Middle frontal gyrus (tissue), 1 donor: ENCODE data around the gene SRSF4.
"Not testable (repeated sequence)": the region's sequence is repeated elsewhere in the genome, so short reads cannot be mapped to it uniquely, and the experiment has no call there.

Source experiments
- DNase-seq: peaks from one replicate; pipeline ENCODE4 v3.0.0-alpha.2; 2015; ENCODE audit warnings: low spot score; ENCODE audit errors: extremely low spot score

Gene SRSF4

DNA sequence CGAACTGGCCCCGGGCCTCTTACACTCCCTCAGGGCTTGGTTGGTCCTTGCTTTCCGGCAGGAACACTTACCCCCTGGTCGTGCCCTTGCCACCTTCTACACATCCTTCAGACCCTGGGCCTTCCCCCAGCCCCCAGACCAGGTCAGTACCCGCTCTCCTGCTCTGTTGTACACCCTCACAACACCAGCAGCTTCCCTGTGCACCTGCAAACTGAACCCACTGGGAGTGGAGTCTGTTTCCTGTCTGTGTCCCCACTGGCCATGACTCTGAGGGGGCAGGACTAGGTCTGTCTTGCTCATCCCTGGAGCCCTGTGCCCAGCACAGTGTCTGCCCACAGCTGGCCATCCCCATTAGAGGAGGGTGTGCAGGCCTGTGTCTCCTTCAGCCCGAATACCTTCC is 55.9 kb downstream of the SRSF4 start:
- DNase-seq = no peak

GRCh38 chr1:29125237-29125641 is 56.5 kb downstream of the SRSF4 start:
- DNase-seq = no peak

DNA sequence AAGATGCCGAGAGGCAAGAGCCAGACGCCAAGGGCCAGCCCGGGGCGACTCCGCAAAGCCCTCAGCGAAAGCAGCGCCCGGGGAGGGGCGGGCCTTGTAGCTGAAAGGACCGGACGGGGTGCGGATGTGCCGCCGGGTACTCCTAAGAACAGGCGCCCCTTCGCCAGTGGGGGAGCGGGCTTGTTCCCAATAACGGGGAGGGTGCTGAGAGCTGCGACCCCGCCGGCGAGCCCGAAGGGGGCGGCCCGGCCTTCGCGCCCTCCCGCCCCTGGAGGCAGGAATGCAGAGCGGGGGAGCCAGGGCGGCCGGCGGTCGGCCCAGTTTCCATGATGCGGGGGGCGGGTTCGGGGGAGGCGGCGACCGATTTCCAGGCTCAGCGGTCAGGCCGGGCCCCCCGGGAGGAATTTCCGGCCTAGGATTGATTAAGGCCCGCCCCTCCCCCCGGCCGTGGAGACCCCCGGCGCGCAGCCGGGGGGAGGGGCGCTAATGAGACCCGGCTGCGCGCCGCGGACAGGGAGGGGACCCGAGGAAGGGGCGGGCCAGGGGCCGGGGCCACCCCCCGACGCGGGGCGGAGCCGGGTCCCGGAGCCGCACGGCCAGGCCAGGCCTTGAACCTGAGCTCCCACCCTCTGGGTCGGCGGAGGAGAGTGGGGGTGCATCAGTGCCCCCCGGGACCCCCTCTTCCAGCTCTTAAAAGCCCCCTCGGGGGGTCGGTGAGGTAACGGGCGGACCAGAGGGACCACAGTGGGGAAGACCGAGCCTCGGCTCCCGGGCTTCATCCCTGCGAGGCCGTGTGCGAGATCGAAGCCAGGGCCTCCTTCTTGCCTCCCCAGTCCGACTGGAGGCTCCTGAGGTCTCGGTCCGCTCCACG is 57.1 kb downstream of the SRSF4 start:
- no peak for DNase-seq

GRCh38 chr1:29123887-29124365 is 57.8 kb downstream of the SRSF4 start, which contains the start of gene TMEM200B:
TMEM200B (minus strand) TSS chr1:29123903; CDS start chr1:29121828, 2,075 bp downstream.
- DNase-seq = no peak

DNA sequence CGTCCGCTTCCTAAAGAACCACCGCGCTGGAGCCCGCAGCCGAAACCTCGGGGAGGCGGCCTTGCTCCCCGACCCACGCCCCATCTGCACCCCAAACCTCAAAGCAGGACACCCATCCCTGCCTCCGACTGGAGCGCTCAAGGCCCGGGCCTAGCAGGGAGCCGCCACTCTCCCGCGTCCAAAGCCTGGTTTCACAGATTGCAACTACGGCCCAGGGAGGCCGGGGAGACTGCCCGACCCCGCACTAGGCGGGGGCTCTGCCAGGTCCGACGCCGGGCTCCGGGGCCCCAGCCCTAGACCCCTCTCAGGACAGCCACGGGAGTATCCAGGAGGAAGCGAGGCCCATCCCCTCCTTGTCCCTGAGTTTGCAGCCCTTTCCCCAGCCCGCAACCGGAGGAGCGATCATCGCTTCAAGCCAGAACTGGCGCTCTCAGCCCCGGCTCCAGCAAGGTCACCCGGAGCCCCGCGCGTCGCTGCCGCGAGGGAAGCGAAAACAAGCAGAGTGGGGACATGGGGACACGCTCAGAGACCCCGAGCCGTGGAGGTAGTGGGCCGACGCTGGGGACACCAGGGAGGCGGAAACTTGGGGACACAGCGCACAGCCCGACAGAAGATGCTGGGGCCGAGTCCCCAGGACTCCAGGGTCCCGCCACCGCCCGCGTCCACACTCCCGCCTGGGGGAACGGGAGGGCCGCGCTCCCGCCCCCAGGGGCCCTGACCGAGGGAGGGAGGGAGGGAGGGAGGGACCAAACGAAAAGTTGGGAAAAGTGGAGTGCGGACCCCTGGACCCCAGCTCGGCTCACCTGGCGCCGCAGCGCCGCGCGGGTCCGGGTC is 58.4 kb downstream of the SRSF4 start:
- no peak for DNase-seq

DNA sequence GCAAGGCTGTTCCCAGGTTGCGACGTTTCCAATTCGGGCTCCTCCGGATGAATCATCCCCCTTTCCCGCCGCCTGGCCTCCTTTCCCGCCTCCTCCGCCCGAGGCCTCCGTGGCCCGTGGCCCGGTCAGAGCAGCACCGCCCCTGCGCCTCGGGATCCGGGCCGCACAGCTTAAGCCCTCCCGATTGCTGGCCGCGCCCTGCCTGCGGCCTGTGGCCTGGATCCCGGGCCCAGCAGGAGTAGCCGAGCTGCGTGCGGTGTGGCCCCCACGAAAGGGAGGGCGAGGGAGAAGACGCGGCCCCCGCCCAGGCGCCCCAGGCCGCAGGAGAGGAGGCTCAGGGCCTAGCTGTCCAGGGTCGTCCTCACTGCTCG is 59.0 kb downstream of the SRSF4 start:
- no peak for DNase-seq

DNA sequence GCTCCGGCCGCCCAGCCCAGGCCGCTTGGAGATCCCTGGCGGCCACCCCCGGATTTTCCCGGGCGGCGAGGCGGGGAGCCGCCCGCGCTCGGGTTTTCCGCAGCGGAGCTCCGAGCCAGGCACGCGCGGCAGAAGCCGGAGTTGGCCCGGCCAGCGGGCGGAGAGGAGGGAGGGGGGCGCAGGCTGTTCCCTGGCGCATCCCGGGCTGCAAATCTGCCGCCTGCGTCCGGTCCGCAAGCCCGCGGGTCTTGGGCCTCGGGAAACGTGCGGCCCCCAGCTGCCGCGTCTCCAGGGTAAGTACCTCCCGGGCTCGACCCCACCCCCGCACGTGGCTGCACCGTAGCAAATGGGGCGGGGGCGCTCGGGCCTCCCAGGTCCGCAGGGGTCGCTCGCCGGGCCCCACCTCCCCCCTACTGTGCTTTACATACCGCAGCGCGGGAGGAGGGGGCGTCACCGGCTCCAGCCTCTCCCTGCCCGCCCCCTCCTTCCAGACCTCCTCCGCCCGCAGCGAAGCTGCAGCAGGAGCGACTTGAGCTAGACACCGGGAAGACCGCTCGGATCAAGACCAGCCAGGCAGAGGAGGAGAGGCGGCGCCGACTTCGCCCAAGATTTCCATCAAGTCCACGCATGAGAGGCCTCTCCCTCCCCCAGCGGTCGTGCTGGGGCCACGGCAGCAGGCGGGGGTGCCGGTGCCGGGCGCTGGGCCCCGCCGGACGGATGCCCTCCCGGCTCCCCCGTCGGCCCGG is 59.6 kb downstream of the SRSF4 start:
- no peak for DNase-seq

DNA sequence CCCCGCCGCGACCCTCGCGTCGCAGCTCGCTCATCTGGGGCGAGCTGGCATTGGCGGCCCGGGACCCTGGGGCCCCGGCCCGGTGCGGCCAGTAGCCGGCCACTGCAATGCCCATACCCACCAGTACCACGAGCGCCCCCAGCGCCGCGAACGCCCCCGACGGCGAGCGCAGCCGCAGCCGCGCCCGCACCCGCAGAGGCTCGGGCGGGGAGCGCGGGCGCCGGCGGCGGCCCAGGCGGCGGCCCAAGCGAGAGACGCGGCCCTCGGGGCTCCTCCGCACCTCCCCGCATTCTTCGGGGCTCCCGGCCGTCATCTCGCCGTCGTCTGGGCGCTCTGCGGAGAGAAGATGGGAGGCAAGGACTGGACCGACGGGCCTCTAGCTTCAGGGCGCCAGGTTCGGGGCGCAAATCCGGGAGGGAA is 60.2 kb downstream of the SRSF4 start:
- DNase-seq = no peak

DNA sequence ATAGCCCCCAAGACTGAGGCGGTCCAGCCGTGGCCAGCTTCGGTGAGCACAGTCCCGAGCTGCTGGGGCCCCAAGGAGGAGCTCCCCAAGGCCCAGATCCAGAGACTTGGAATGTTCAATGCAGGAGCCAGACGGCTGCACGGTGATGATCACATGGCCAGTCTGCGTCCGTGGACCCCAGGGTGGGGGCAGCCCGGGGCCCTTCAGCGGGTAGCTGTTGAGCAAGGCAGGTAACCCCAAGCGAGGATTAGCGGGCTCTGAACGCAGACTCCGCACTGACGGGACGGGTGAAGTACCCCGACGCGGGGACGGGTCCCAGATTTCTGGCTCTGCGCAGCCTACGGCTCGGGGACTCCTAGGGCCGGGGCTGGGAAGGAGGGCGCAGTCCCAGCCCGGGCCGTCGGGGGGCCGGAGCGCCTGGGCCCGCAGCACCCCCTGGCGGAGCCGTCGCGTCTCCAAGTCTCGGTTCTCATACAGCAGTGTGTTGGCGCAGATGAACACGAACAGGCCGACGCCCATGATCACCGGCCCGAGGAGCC is 60.7 kb downstream of the SRSF4 start:
- DNase-seq = no peak

DNA sequence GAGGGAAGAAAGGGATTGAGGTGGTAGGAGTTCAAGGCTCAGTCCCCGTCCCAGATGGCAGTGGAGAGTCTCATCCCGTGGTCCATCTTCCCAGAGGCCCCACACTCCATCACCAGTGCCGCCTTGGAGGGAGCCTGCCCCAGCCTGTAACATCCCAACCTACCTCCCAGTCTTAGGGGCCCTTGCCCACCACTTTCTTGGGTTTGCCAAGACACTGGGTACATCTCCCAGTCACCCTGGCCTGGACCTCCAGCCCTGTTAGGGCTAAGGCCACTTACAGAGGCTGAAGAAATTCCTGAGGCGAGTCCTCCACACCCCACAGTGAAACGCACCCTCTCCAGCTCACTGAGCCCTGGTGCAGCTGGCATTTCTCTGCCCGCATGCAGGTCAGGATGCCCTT is 61.3 kb downstream of the SRSF4 start:
- no peak for DNase-seq

- DNase-seq = no peak
Observed at GRCh38 chr1:29119121-29119929, 62.4 kb downstream of the SRSF4 start.

GRCh38 chr1:29117381-29117780 is 64.3 kb downstream of the SRSF4 start:
- DNase-seq = no peak

GRCh38 chr1:29114654-29115053 is 67.0 kb downstream of the SRSF4 start:
- DNase-seq = no peak

- no peak for DNase-seq
Observed at GRCh38 chr1:29113413-29114117, 68.1 kb downstream of the SRSF4 start.

- no peak for DNase-seq
Observed at GRCh38 chr1:29112705-29113412, 68.8 kb downstream of the SRSF4 start.

DNA sequence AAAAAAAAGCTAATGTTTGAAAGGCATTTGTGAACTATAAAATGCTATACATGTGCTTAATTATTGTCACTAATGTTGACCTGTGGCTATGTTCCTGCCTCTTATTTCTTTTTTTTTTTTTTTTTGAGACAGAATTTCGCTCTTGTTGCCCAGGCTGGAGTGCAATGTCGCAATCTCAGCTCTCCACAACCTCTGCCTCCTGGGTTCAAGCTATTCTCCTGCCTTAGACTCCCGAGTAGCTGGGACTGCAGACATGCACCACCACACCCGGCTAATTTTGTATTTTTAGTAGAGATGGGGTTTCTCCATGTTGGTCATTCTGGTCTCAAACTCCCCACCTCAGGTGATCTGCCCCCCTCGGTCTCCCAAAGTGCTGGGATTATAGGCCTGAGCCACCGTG is 73.7 kb downstream of the SRSF4 start:
- not testable (repeated sequence) for DNase-seq

DNA sequence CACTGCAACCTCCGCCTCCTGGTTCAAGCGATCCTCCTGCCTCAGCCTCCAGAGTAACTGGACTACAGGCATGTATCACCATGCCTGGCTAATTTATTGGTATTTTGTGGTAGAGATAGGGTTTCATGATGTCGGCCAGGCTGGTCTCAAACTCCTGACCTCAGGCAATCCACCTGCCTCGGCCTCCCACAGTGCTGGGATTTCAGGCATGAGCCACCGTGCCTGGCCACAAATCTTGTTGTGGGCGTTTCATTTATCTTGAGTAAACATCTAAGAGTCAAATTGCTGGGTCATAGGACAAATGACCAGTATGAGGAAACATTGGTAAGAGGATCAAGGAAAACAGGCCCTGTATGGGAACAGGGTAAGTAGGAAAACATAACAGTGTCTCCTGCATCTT is 75.9 kb downstream of the SRSF4 start:
- no peak for DNase-seq

DNA sequence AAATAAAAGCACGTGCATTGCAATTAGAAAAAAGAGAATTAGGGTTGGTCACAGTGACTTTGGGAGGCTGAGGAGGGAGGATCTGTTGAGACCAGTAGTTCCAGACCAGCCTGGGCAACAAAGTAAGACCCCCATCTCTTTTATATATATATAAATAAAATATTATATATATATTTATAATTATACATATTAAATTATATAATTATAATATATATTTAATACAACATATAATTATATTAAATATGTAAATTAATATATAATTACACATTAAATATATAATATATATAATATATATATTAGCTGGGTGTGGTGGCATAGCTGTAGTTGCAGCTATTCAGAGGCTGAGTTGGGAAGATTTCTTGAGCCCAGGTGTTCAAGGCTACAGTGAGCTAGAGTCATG is 81.2 kb downstream of the SRSF4 start:
- no peak for DNase-seq

GRCh38 chr1:29099286-29099685 is 82.4 kb downstream of the SRSF4 start:
- DNase-seq = no peak
